NB4 (cell line): ENCODE data around the gene SEMA3B.
"Not testable (repeated sequence)": the region's sequence is repeated elsewhere in the genome, so short reads cannot be mapped to it uniquely, and the experiment has no call there.

Experiments used
- DNase-seq: peaks from one replicate; pipeline ENCODE4 v3.0.0; 2010; ENCODE audit warnings: low read depth
- H3K4me3 ChIP-seq: one replicate; pipeline ENCODE4 v1.5.1; 2011; ENCODE audit warnings: mild to moderate bottlenecking, low read depth, low read length, moderate library complexity
- MYC ChIP-seq: IDR thresholded peaks from 2 replicates; pipeline ENCODE4 v1.6.1; 2011; ENCODE audit warnings: low read depth, low read length
- POLR2A ChIP-seq: IDR thresholded peaks from 2 replicates; pipeline ENCODE4 v1.6.1; 2011; ENCODE audit warnings: mild to moderate bottlenecking; ENCODE audit not compliant: insufficient read length; ENCODE audit errors: extremely low read depth
- TF ChIP-seq, protein P1 (sequence below): IDR thresholded peaks from one replicate; pipeline ENCODE4 v1.5.1; 2012; ENCODE audit warnings: low read depth, low read length
- TF ChIP-seq, protein P2 (sequence below): IDR thresholded peaks from 2 replicates; pipeline ENCODE4 v1.6.1; 2011; ENCODE audit warnings: low read depth, low read length

Gene SEMA3B

GRCh38 chr3:50270422-50271224, 1.7 kb downstream of the SEMA3B start:
- no peak for TF ChIP-seq POLR2A
- TF ChIP-seq, protein P1, sequence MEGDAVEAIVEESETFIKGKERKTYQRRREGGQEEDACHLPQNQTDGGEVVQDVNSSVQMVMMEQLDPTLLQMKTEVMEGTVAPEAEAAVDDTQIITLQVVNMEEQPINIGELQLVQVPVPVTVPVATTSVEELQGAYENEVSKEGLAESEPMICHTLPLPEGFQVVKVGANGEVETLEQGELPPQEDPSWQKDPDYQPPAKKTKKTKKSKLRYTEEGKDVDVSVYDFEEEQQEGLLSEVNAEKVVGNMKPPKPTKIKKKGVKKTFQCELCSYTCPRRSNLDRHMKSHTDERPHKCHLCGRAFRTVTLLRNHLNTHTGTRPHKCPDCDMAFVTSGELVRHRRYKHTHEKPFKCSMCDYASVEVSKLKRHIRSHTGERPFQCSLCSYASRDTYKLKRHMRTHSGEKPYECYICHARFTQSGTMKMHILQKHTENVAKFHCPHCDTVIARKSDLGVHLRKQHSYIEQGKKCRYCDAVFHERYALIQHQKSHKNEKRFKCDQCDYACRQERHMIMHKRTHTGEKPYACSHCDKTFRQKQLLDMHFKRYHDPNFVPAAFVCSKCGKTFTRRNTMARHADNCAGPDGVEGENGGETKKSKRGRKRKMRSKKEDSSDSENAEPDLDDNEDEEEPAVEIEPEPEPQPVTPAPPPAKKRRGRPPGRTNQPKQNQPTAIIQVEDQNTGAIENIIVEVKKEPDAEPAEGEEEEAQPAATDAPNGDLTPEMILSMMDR, result no peak
- TF ChIP-seq, protein P2, sequence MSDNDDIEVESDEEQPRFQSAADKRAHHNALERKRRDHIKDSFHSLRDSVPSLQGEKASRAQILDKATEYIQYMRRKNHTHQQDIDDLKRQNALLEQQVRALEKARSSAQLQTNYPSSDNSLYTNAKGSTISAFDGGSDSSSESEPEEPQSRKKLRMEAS, result no peak
- TF ChIP-seq MYC, result no peak
- H3K4me3 ChIP-seq, result no peak overlapping the region
- DNase-seq, result no peak

DNA sequence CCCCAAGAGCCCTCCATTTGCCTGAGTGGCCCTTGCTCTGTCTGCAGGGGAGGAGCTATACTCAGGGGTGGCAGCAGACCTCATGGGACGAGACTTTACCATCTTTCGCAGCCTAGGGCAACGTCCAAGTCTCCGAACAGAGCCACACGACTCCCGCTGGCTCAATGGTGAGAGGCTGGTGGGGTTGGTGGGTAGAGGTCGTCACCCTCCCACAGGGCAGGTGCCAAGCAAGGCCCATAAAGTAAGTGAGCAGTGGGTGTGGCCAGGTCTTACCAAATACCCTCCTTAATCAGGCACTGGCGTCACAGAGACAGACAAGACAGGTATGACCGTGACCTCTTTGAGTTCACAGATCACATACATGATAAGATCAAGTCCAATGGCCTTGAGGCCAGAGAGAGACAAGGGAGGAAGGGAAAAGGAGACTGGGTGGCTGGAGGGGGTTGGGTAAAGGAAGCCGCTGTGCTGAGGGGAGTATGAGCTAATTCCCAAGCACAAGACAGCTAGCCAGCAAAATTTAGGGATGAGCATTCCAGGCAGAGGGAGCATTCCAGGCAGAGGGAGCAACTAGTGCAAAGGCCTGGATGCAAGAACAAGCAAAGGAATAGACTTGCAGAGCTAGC, 2.5 kb downstream of the SEMA3B start:
- DNase-seq, result no peak
- no peak for TF ChIP-seq POLR2A
- TF ChIP-seq, protein P2, result no peak
- TF ChIP-seq, protein P1, result no peak
- no peak for TF ChIP-seq MYC
- no peak overlapping the region for H3K4me3 ChIP-seq

DNA sequence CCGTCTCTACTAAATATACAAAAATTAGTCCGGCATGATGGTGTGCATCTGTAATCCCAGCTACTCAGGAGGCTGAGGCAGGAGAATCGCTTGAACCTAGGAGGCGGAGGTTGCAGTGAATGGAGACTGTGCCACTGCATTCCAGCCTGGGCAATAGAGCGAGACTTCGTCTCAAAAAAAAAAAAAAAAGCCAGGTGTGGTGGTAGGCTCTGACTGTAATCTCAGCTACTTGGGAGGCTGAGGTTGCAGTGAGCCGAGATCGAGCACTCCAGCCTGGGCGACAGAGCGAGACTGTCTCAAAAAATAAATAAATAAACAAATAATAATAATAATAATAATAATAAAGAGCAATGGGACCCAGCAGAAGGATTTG, 3.6 kb downstream of the SEMA3B start:
- not testable (repeated sequence) for H3K4me3 ChIP-seq, DNase-seq

DNA sequence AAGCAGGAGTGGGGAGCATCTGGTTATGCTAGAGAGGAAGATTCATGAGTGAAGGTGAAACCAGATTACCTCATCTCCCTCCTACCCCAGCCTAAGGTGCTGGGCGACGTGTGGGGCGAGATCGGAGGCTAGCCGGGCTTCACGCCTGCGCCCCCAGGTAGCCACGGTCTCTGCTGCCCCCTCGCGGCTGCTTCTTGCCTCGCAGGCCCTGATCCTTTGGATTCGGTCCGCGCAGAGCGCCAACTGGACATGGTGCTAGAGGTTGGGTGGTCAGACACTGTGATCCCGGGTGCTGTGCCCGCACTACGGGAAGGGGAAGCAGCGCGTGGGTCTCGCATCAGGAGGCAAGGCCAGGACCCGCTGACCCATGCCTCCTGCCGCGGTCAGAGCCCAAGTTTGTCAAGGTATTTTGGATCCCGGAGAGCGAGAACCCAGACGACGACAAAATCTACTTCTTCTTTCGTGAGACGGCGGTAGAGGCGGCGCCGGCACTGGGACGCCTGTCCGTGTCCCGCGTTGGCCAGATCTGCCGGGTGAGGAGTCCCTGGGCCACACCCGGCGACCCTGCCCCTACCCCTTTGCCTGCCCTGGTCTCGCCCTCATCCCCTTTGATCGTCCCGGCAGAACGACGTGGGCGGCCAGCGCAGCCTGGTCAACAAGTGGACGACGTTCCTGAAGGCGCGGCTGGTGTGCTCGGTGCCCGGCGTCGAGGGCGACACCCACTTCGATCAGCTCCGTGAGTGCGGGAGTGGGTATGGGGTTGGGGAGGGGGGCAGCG, 4.2 kb downstream of the SEMA3B start:
- TF ChIP-seq, protein P1, result peak; percentile 74
- TF ChIP-seq, protein P2, result no peak
- DNase-seq, result peak; percentile 82
- H3K4me3 ChIP-seq, result no peak overlapping the region

GRCh38 chr3:50273689-50274065, 4.7 kb downstream of the SEMA3B start:
- DNase-seq, result no peak
- no peak for TF ChIP-seq POLR2A
- TF ChIP-seq, protein P1, result no peak
- no peak for TF ChIP-seq MYC
- TF ChIP-seq, protein P2, result no peak
- H3K4me3 ChIP-seq, result no peak overlapping the region

GRCh38 chr3:50274371-50275104, 5.6 kb downstream of the SEMA3B start:
- peak; percentile 81 for DNase-seq
- no peak overlapping the region for H3K4me3 ChIP-seq
- TF ChIP-seq, protein P2, result no peak
- TF ChIP-seq, protein P1, result peak; percentile 79
- TF ChIP-seq MYC, result no peak
